ENCODE results near the gene HIP1. TPM values are rescaled to one million over a fixed set of nuclear protein-coding genes. Genes with fewer than 3 reads are reported as not detected.

The HIP1 gene
- total and polyA plus RNA-seq, 9 of the 15 experiments (the other 6 are each of a cell fraction or from before 2014, with no cell fraction given): 2.4 to 13.7 (median 9.5) TPM

GRCh38 chr7:75740846-75741497 is 2.2 kb upstream of the HIP1 start (continued):
- TF ChIP-seq TFAP4 (CRISPR knock-in tag; IDR thresholded peaks at IDR 0.05; ENCODE audit: borderline replicate concordance) (no peak; the same call in 1 of the 2 replicates), ZNF644 (tag; IDR thresholded peaks at IDR 0.05; ENCODE audit: low read depth) (no peak), ZNF57 (CRISPR knock-in tag; IDR thresholded peaks at IDR 0.05) (no peak), XRCC5 (IDR thresholded peaks at IDR 0.05; ENCODE audit: low read depth, low read length) (no peak), GABPB2 (CRISPR knock-in tag; conservative IDR thresholded peaks at IDR 0.05) (no peak), ZZZ3 (IDR thresholded peaks at IDR 0.05) (no peak), ZNF512 (tag; IDR thresholded peaks at IDR 0.05) (no peak), HDGF (IDR thresholded peaks at IDR 0.05) (no peak), TEAD2 (tag; IDR thresholded peaks at IDR 0.05) (no peak), MCM5 (IDR thresholded peaks at IDR 0.05; ENCODE audit: low read depth) (no peak), EP400 (IDR thresholded peaks at IDR 0.05) (peak; percentile 41; the same call in 1 of the 2 replicates), GTF2B (IDR thresholded peaks at IDR 0.05; ENCODE audit: extremely low read depth, insufficient read length) (no peak), KLF6 (CRISPR knock-in tag; IDR thresholded peaks at IDR 0.05; ENCODE audit: borderline replicate concordance) (no peak), ZNF655 (CRISPR knock-in tag; IDR thresholded peaks at IDR 0.05) (no peak), ZNF740 (CRISPR knock-in tag; IDR thresholded peaks at IDR 0.05) (no peak), ZNF740 (tag; IDR thresholded peaks at IDR 0.05) (no peak), ZC3H8 (IDR thresholded peaks at IDR 0.05) (no peak), ATF1 (CRISPR knock-in tag; IDR thresholded peaks at IDR 0.05) (no peak), ATF1 (tag; IDR thresholded peaks at IDR 0.05) (peak; percentile 61), ZNF354B (CRISPR knock-in tag; IDR thresholded peaks at IDR 0.05) (no peak), CEBPG (CRISPR knock-in tag; IDR thresholded peaks at IDR 0.05) (peak; percentile 57; the same call in 1 of the 2 replicates), CEBPG (tag; conservative IDR thresholded peaks at IDR 0.05 in 1 of 2, IDR thresholded peaks at IDR 0.05 in 1 of 2) (peak; percentile 72 to 86), MLLT1 (IDR thresholded peaks at IDR 0.05) (0 out of 4 replicates have a peak, but pooled peaks of 1 of the 2 experiments have one; percentile 11)
